HG03139 (cell line): ENCODE data around the gene FANCG.

Experiments
- ATAC-seq: cut with Tn5 transposase; IDR thresholded peaks from one replicate; pipeline ENCODE4 v1.9.1; 2021; ENCODE audit not compliant: unreplicated experiment

The FANCG gene

DNA sequence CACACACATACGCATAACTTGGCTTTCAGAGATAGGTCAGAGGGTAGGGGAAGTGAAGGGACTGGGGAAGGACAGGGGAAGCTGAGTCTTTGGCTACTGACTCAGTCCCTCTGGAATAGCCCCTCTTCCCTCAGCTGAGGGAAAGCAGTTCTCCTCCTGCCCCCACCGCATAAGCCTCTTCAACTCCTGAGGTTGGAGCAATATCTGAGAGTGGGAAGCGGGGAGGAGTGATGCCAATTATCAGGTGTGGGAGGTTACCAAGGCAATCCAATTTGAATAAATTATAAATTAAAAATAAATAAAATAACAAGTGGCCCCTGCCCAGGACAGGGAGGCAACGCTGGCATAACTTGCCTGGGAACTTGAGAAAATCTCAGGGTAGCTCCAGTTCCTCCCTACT lies 24.8 kb upstream of the FANCG start:
- ATAC-seq, result no peak

DNA sequence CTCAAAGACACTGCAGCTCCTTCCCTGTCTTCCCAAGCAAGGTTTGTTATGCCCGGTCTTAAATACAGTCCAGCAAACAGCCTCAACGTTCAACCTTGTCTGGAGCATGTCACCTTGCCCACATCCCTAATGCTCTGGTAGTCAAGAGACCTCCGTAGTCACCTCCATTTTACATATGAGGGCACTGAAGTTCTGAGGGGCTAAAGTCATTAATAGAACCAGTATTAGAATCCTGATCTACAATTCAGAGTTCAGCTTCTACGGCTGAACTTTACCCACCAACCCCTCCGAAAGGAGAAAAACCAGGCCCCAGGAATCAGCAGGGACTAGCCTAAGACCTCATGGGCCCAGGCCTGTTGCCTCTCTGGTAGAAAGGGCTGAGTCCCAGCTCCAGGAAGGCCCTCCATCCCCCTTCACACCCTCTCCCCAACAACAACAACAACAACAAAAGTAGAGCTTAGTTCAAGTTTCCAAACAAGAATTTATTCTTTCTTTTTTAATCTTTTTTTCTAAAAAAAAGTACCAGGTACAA lies 24.0 kb upstream of the FANCG start:
- no peak for ATAC-seq

DNA sequence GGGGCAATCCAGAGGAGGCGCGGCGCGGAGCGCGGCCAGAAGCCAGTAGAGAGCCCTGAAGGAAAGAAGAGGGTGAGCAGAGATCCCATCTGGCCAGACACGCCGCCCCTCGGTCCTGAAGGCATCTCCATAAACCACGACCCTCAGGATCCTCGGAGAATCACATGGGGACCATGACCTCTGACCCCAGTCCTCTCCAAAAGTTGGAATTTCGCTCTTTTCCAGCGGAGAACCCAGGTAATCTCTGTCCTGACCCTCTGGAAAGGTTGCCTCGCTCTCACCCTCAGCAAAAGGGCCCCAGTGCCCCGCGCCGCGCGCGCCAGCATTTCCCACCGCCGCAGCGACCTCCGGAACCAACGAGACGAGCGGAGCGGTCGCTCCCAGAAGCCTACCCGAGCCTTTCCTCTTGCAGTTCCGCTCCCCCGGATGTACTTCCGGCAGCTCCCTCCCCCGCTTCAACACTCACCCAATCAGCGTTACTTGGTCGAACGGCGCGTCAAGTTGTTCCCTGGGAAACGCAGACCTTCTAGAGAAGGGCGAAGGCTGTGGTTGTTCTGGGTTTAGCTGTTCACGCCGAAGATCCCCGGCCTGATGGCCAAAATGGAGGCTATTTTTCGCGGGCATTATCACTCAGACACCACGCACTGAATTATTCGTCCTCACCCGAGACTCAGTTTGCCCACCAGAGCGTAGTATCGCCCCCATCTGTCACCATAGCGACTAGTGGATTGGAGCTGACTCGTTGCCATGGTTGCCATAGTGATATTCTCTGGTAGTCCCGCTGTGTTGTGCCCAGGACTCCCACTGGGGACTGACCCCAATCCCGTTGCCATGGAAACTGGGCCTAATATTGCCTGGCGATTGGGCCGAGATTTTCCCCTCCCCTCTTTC lies 23.3 kb upstream of the FANCG start, which contains the start of gene STOML2:
Gene STOML2, minus strand, starts transcription at position 363 of the 891 bp plus-strand sequence. Its CDS starts 37 bp downstream, at position 326.
- ATAC-seq, result peak; percentile 83

DNA sequence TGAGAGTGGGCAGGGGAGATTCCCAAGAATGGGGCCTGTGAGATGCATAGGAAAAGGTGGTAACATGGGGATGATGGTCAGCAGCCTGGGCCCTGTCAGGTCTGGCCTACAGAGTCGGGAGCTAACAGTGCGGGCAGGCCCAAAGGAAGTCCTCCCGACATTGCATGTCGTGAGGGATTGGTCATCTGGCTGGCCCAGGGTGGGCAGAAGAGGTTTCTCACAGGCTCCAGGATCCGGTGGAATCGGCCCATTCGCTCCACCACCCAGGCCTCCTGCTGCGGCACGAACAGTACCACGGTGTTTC lies 22.7 kb upstream of the FANCG start:
- ATAC-seq, result no peak

DNA sequence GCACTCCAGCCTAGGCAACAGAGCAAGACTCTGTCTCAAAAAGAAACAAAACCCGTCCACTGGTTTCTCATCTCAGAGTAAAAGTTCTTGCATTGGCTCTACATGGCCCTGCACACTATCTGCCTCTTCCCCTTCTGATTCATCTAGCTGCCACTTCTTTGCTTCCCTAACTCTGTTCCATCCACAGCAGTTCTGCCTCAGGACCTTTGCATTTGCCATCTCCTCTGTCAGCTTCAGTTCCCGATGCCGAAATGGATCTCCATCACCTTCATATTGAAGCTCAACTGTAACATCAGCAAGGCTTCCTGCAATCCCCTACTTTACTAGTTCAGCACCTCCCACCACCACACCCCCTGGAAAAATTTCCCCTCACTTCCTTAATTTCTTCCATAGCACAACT lies 17.8 kb upstream of the FANCG start:
- ATAC-seq, result no peak

DNA sequence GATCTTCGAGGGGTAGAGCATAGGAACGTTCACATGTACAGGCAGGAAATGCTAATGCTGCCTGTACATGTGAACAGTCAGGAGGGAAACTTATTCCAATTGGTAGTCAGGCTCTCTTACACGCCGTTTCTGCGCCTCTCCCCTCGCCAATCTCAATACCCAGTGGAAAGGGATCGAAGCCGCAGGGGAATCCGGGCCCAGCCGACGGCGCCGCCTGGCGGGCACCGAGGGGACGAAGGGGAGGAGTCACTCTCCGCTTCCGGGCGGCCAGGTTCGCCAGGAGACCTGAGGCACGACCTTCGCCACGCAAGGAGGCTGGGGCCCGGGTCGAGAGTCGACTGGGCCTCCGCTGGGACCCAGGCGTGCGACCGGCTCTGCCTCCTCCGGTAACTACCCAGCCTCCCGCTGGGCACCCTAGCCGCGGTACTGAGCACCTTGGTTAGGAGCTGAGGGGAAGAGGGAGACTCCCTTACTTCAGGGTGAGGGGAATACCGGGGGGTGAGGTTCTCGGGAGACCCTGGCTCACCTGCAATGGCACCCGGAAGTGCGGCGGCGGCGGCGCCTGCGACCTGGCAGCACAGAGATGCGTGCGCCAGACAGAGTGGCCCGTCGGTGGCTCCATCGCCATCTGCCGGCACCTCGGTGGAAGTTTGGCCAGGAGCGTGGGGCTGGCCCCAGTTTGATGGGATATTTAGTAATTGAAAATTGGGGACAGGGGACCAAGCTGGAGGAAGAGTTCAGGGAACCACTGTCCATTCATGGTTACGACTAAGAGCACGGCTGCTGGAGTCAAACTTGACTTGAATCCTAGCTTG lies 16.5 kb upstream of the FANCG start, which contains the start of gene PIGO:
Gene PIGO, minus strand, starts transcription at position 557 of the 815 bp plus-strand sequence. CDS start 1,026 bp downstream, outside the sequence.
- peak; percentile 78 for ATAC-seq

DNA sequence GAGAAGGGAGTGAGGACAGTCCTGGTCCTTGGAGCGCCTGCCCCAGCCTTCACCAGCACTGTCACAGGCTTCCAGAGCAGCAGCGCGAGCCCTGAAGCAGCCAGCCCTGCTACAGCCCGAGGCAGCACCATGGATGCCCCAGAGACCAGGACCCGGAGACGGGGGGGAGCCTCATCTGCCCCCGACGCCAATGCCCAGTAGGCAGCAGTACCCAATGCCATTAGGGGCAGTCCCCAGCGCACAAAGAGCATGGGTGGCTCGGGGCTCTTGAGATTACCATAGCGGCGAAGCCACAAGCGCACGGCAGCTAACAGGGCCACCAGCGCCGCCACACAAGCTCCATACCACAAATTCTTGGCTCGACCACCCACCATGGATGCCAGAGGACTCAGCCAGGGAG lies 11.8 kb upstream of the FANCG start:
- no peak for ATAC-seq

DNA sequence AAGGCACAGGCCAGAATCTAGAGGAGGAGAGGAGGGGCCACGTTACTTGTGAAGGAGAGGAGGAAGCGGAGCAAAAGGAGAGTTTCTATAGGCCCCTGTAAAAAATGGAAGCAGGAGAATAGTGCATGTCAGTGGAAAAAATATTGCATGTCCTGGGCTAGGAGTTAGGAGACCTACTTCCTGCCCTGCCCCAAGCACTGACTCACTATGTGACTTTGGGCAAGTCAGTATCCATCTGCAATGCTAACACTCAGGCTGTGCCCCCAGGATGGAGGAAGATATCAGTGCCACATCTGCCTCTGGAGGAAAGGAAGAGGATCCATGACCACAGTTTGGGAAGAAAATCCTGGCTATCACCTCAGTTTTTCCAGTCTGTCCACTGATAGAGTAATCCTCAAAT lies 9.7 kb upstream of the FANCG start:
- ATAC-seq, result no peak

DNA sequence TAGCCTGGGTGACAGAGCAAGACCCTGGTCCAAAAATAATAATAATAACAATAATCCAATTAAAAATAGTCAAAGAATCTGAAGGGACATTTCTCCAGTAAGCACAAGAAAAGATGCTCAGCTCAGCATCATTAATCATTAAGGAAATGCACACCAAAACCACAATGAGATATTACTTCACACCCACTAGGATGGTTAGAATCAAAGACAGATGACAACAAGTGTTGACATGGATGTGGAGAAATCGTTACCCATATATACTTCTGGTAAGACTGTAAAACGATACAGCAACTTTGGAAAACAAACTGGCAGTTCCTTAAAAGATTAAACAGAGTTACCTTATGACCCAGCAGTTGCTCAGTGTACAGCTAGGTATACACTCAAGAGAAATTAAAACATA lies 5.3 kb upstream of the FANCG start:
- no peak for ATAC-seq

DNA sequence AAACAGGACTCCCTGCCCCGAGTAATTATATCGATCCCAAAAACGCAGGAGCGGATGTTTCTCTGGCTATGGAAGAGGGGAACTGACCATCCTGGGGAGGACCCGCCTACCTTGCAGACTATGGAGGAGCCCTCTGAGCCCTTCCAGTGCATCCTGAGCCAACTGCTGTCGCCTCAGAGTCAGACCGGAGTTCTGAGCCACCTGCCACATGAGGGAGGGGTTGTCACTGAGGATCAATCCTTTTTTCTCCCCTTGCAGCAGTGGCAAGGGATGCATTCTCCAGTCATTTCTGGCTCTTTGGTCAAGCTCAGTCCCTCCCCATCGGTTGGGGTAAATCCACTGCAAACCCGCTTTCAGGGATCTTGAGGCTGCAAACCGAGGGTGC lies 709 bp downstream of the FANCG start:
- ATAC-seq, result no peak

DNA sequence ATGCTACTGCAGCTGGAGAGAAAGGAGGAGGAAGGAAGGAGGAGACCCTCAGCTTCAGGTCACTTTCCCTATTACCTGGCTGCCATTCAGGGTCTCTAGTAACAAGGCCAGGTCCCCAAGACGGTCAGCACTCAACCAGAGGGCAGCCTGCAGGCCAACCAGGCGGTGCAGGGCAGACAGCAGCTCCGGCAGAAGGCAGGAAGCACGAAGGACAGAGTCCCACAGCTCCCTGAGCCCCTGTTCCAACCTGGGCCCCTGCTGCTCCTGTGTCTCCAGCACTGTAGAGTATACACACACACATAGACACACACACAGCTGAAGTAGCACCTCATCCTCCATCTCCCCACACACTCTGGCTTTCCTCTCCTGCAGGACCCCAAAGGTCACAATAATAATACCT lies 1.7 kb downstream of the FANCG start:
- ATAC-seq, result no peak

DNA sequence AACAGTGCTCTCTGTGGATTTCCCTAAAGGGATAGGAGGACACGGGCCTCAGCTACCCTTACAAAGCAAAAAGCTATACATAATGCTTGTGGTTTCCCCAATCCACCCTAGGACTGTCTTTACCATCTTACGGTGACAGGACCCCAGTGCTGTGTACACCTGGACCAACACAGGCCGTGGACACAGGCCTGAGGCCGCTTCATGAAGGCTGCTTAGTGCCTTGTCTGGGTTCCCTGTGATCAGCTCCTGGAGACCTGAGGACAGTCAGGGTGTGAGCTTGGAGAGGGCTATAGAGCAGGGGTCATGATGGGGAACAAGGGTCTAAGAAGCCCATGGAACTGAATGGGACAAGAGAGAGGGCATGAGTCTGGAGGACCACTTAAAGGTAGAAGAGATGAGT lies 2.9 kb downstream of the FANCG start:
- no peak for ATAC-seq

DNA sequence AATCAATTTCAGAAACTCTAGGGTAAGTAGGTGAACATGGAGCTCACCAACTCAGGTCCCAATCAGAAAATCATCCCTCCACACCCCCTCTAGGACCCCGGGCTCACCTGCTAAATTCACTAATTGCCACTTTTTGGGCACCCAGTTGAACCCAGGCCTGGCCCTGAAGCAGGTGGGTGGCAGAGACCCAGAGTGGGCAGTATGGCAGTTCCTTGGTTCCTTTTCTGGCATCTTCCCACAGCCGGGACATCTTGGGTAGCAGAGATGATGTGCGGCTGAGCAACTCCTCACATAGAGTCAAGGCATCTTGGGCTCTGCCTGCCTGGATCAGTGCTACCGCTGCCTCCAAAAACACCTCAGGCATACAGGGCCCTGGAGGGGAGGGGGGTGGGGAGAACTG lies 4.4 kb downstream of the FANCG start:
- no peak for ATAC-seq

DNA sequence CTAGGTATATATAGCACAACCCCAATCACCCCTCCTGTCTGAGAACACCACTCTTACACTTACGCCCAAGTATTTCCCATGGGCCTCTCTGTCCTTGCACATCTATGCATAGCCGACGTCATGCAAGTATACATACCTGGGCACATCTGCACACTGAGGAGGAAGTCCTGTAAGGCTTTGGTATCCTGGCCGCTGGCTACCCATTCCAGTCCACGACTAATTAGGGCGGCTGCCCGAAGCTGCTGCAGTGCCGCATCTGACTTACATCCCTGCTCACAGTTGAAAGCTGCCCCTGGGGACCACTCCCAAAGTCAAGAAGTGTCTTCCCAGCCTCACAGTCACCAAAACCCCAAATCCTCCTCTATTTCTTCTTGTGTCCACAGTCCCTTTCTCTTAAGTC lies 5.0 kb downstream of the FANCG start:
- ATAC-seq, result no peak

DNA sequence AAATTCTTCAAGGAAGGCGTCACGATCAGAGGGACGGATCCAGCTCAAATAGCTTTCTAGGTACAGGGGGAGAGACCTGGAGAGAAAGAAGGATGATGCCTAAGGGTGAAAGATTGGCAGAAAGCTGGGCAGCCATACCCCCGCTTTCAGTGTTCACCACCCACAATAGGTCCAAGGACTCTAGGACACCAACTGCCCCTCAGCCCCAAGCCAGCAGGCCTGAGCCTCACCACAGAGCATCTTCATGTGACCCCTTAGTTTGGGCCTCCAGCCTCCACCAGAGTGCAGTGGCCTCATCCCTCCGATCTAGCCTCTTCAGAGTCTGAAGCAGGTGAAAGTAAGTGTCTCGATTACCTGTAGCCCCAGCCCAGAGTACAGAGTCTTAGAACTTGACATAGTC lies 5.6 kb downstream of the FANCG start:
- ATAC-seq, result no peak

DNA sequence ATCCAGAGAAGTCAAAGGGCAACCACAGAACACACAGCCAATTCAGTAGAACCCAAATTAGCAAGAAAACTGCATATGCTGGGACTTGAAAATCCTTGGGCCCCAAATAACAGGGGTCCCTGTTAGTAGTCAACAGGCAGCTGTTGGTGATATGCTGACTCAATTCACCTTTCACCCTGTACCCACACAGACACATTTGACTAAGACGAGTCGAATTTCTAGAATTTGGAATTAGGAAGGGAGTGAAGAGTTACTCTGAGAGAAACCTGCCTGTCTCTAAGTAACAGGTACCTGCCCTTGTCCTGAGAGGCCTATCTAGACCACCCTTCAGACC lies 6.5 kb downstream of the FANCG start:
- no peak for ATAC-seq

DNA sequence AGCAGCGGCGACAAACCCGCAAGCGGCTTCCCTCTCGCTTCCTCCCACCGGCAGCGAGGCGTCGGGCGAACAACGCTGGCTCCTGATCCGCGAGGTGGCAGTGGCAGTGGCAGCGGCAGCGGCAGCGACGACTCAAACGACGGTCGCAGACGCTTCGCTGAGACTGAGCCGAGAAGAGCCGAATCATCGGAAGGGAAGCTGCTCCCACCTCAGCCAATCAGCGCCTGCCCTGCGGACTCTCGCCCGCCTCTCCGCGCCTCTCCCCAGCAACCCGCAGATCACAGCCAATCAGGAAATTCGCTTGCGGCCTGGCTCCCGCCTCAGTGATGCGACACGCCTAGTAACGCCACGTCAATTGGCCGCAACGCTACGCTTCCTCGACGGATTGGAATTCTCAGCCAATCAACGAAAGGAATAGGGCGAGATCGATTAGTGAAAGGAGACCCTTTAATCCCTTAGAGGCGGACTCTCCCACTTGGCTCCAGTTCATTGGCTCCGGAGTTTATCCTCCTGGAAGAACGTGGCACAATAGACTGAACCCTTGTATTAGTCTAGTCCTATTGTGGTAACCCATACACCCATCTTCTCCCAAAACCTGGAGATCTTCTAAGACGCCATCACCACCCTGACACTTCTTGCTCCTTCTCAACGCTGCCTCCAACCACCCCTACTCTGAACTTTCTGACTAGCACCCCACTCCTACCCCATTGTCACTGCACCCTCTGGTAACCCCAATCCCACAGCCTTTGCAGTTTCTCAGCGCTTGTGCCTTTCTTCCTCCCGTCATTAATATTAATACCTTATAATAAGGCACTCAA lies 7.1 kb downstream of the FANCG start, which contains the start of gene VCP:
Gene VCP, minus strand, starts transcription at position 165 of the 818 bp plus-strand sequence. CDS start 272 bp downstream, outside the sequence.
- peak; percentile 83 for ATAC-seq

DNA sequence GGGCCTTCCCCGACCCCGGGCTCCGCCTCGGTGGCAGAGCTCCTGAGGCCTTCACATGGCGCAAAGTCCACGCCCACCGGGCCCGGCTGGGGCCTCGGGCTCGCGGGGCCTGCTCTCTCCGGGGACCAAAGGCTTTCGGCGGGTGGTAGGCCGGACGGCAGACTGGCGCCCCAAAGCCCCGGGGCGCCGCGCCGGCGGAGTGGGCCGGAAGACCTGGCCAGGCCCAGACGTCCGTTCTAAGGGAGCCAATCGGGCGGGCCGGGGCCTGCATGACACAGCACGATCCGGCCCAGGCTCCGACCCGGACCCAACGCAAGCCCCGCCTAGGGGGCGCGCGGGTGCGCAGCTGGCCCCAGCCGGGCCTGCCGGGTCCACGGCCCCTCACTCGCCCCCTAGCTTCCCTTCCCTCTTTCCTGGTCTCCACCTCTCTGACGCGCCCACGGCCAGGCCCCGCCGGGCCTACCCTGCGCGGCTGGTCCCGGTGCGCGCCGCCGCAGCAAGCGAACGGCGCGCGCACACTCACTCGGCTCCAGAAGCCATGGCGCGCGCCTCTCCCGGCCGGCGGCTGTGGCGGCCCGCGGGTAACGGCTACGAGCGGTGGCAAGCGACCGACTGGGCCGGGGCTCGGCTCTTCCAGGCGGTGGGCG lies 7.8 kb downstream of the FANCG start:
- ATAC-seq, result peak; percentile 53

DNA sequence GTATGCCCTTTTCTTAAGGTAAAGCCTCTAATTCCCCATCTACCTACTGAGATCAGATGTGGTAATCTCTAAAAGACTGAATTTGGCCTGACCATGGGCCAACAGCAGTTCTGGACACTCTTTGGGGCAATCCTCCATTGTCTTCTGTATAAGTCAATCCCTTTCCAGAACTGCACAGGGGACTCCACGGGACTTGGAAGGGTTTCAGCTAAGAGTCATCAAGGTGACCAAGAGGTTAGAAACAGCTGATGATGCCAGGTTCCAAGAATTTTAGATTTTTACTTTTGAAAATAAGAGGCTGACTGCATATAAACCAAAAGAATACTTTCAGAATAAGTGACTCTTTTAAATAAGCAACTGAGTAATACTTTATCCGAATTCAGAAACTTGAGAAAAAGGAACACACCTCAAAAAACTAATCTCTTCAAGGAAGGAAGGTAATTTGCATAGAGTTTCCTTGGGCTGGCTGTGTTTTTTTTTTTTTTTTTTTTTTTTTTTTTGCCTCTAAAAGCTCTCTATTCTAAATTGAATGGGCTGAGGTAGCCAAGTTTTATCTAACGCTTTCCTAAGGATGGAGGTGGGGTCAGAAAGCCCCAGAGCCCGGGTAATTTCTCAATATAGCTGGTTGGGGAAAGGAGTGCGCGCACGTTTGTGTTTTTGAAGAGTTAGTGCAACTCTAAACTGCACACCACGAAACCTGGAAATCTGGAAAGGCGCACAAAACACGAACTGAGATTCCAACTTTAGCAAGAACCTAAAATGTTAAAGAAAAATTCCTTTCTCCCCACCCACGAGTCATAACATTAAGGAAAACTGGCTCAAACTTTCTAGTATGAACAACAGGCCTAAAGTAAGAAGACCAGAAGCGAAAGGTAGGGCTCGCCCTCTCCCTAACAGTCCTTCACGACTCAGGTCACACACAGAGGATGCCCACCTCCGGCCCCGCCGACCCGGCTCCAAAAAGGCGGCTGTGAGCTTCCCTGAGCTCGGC lies 8.6 kb downstream of the FANCG start:
- ATAC-seq, result no peak
